WTC11 (cell line): ENCODE results near the gene MARVELD1. TPM values are rescaled to one million over a fixed set of nuclear protein-coding genes. Genes with fewer than 3 reads are reported as not detected.
"Not testable (repeated sequence)": the region's sequence is repeated elsewhere in the genome, so short reads cannot be mapped to it uniquely, and the experiment has no call there.

Experiments used
- ATAC-seq: fragments of 200-7000 bp; cut with Tn5 transposase; 2 replicates; pipeline ENCODE4 v1.10.0; 2021; ENCODE audit warnings: mild to moderate bottlenecking, moderate library complexity
- CTCF ChIA-PET: fragments of 300-600 bp; sonication (Branson Sonifier 250); formaldehyde crosslinking; loops from one replicate; lab custom pipeline; 2021; ENCODE audit warnings: antibody characterized with exemption; lab: Charles Lee
- POLR2A ChIA-PET: fragments of 350-600 bp; sonication (Branson Sonifier 250); formaldehyde crosslinking; loops from one replicate; lab custom pipeline; 2021; ENCODE audit warnings: antibody characterized with exemption; lab: Charles Lee
- DNase-seq: peaks from one replicate; pipeline ENCODE4 v3.0.0; 2021; ENCODE audit warnings: low spot score
- H3K27ac Mint-ChIP-seq: 2 replicates; pipeline ENCODE4 v1.8.0; 2021; ENCODE audit warnings: mixed read lengths
- H3K27me3 Mint-ChIP-seq: 2 replicates; pipeline ENCODE4 v1.8.0; 2021; ENCODE audit warnings: low read depth, mild to moderate bottlenecking, moderate library complexity, mixed read lengths
- H3K36me3 Mint-ChIP-seq: 2 replicates; pipeline ENCODE4 v1.8.0; 2021; ENCODE audit warnings: mixed read lengths
- H3K4me1 Mint-ChIP-seq: 2 replicates; pipeline ENCODE4 v1.8.0; 2022; ENCODE audit warnings: mixed read lengths
- H3K4me3 Mint-ChIP-seq: 2 replicates; pipeline ENCODE4 v1.8.0; 2021; ENCODE audit warnings: mild to moderate bottlenecking, moderate library complexity, mixed read lengths
- H3K9me3 Mint-ChIP-seq: 2 replicates; pipeline ENCODE4 v1.8.0; 2021; ENCODE audit warnings: mixed read lengths
- FOXK1 ChIP-seq: sonication (generic); formaldehyde crosslinking; IDR thresholded peaks from 2 replicates; pipeline ENCODE4 v1.8.0; 2022; ENCODE audit warnings: mild to moderate bottlenecking, moderate library complexity, missing genetic modification reagents
- NFE2L1 ChIP-seq: sonication (generic); formaldehyde crosslinking; IDR thresholded peaks from 2 replicates; pipeline ENCODE4 v1.8.1; 2023; ENCODE audit warnings: missing genetic modification reagents
- NR1H2 ChIP-seq: sonication (generic); formaldehyde crosslinking; IDR thresholded peaks from 2 replicates; pipeline ENCODE4 v1.9.0; 2021; ENCODE audit warnings: mild to moderate bottlenecking, moderate library complexity, missing genetic modification reagents
- PRRX2 ChIP-seq: fragments of 250-450 bp; sonication (Bioruptor Pico); IDR thresholded peaks from 2 replicates; pipeline ENCODE4 v1.8.0; 2021; ENCODE audit warnings: mild to moderate bottlenecking
- SOX15 ChIP-seq: fragments of 250-450 bp; sonication (Bioruptor Pico); IDR thresholded peaks from 2 replicates; pipeline ENCODE4 v1.9.0; 2021; ENCODE audit warnings: mild to moderate bottlenecking
- ZBTB21 ChIP-seq: sonication (generic); formaldehyde crosslinking; IDR thresholded peaks from 2 replicates; pipeline ENCODE4 v1.8.1; 2023; ENCODE audit warnings: mild to moderate bottlenecking, missing genetic modification reagents, borderline replicate concordance
- total RNA-seq: library from RNA; stranded (reverse); gene quantifications from 3 replicates; pipeline ENCODE4 v1.2.3, GENCODE V29; 2021
- TF ChIP-seq, protein P1 (sequence below): sonication (generic); formaldehyde crosslinking; IDR thresholded peaks from 2 replicates; pipeline ENCODE4 v1.8.1; 2022; ENCODE audit warnings: low read depth, mild to moderate bottlenecking, moderate library complexity, missing genetic modification reagents, borderline replicate concordance
- TF ChIP-seq, protein P2 (sequence below): sonication (generic); formaldehyde crosslinking; conservative IDR thresholded peaks from 2 replicates; pipeline ENCODE4 v1.8.1; 2023; ENCODE audit warnings: mild to moderate bottlenecking, low read depth, missing genetic modification reagents, moderate library complexity
- TF ChIP-seq, protein P3 (sequence below): fragments of 200-600 bp; IDR thresholded peaks from 2 replicates; pipeline ENCODE4 v1.8.0; 2022; ENCODE audit warnings: antibody characterized with exemption
- TF ChIP-seq, protein P4 (sequence below): sonication (generic); formaldehyde crosslinking; IDR thresholded peaks from 2 replicates; pipeline ENCODE4 v1.8.1; 2023; ENCODE audit warnings: mild to moderate bottlenecking, missing genetic modification reagents, borderline replicate concordance
- TF ChIP-seq, protein P5 (sequence below): sonication (generic); formaldehyde crosslinking; IDR thresholded peaks from 2 replicates; pipeline ENCODE4 v1.8.1; 2023; ENCODE audit warnings: mild to moderate bottlenecking, missing genetic modification reagents
- TF ChIP-seq, protein P6 (sequence below): sonication (generic); formaldehyde crosslinking; IDR thresholded peaks from 2 replicates; pipeline ENCODE4 v1.8.0; 2023; ENCODE audit warnings: missing genetic modification reagents, mild to moderate bottlenecking, borderline replicate concordance

The MARVELD1 gene
- total RNA-seq, 1 experiment from 2014 or later: 37.7 TPM

DNA sequence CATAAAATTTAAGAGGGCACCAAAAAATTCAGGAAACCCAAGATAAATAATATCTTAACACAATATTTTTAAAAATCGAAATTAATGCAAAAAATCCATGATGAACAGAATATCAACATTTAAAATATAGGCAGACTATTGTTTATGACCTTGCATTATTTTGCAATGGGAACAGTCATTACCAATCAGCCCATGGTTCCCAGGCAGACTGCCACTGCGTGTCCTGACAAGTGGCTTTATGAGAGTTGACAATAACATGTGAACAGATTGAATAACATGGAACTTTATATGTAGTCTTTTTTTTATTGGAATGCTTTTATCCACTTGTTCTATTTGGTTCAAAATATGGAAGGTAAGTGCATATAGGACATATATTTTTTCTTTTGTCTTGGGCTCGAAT lies 23.4 kb upstream of the MARVELD1 start (continued):
- TF ChIP-seq, protein P1, sequence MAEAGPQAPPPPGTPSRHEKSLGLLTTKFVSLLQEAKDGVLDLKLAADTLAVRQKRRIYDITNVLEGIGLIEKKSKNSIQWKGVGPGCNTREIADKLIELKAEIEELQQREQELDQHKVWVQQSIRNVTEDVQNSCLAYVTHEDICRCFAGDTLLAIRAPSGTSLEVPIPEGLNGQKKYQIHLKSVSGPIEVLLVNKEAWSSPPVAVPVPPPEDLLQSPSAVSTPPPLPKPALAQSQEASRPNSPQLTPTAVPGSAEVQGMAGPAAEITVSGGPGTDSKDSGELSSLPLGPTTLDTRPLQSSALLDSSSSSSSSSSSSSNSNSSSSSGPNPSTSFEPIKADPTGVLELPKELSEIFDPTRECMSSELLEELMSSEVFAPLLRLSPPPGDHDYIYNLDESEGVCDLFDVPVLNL (CRISPR knock-in tag): no peak
- TF ChIP-seq NFE2L1 (CRISPR knock-in tag): no peak
- TF ChIP-seq FOXK1: no peak
- TF ChIP-seq, protein P2, sequence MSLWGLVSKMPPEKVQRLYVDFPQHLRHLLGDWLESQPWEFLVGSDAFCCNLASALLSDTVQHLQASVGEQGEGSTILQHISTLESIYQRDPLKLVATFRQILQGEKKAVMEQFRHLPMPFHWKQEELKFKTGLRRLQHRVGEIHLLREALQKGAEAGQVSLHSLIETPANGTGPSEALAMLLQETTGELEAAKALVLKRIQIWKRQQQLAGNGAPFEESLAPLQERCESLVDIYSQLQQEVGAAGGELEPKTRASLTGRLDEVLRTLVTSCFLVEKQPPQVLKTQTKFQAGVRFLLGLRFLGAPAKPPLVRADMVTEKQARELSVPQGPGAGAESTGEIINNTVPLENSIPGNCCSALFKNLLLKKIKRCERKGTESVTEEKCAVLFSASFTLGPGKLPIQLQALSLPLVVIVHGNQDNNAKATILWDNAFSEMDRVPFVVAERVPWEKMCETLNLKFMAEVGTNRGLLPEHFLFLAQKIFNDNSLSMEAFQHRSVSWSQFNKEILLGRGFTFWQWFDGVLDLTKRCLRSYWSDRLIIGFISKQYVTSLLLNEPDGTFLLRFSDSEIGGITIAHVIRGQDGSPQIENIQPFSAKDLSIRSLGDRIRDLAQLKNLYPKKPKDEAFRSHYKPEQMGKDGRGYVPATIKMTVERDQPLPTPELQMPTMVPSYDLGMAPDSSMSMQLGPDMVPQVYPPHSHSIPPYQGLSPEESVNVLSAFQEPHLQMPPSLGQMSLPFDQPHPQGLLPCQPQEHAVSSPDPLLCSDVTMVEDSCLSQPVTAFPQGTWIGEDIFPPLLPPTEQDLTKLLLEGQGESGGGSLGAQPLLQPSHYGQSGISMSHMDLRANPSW (CRISPR knock-in tag): no peak
- no peak for TF ChIP-seq PRRX2 (CRISPR knock-in tag)

DNA sequence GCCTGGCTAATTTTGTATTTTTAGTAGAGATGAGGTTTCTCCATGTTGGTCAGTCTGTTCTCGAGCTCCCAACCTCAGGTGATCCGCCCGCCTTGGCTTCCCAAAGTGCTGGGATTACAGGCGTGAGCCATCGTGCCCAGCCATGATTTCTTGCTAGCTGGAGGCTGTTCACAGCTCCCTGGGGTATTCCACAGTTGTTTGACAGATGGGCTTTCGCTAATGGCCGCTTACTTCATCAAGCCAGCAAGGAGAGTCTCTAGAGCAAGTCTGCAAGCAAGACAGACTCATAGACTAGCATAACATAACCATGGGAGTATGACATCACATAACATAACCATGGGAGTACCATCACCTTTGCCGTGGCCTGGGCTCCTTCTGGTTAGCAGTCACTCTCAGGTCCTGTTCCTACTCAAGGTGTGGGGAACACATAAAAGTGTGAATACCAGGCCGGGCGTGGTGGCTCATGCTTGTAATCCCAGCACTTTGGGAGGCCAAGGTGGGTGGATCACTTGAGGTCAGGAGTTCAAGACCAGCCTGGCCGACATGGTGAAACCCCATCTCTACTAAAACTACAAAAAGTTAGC lies 15.4 kb upstream of the MARVELD1 start:
- ATAC-seq, H3K4me3 Mint-ChIP-seq, POLR2A ChIA-PET, H3K27me3 Mint-ChIP-seq, H3K27ac Mint-ChIP-seq, H3K9me3 Mint-ChIP-seq, H3K4me1 Mint-ChIP-seq, DNase-seq, H3K36me3 Mint-ChIP-seq: not testable (repeated sequence)
- CTCF ChIA-PET: interaction anchor here (1.4 to 2.4 kb wide), 3 partner anchors 11 to 21 kb away, joined by 5 to 12 read pairs (median 9); partner anchors contain the start of gene AVPI1

DNA sequence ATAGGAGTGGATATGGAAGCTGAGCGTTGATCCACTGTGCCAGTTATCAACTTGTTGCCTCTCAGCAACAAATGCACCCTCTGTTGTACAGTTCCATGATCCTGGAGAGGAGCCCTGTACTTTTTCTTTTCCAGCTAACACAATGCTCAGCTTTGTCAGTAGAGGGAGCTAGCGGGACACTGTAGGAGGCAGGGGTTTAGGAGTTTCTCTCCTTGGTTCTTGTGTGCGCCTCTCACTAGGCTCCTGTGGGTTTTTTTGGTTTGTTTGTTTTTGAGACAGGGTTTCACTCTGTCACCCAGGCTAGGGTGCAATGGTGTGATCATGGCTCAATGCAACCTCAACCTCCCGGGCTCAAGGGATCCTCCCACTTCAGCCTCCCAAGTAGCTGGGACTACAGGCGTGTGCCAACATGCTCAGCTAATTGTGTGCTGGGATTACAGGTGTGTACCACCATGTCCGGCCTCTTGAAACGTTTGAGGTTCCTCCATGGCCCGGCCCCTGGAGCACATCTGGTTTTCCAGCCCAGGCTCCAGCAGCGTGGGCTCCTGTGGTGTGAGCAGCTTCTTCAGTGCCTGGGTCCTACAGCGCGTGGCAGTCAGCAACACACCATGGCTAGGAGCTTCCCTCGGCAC lies 12.0 kb upstream of the MARVELD1 start:
- CTCF ChIA-PET: interaction anchor here (0.6 to 2.5 kb wide), 32 partner anchors 8 to 340 kb away, joined by 3 to 56 read pairs (median 5); partner anchors contain the start of genes AVPI1, GOLGA7B, MARVELD1 and ZFYVE27
- peaks cover 7% of the 10 kb centered on the region for H3K4me1 Mint-ChIP-seq

More for the DNA sequence above, 12.0 kb upstream of the MARVELD1 start:
- Mint-ChIP-seq H3K27me3 (peaks cover 10% of the 10 kb centered on the region), H3K36me3 (no peaks in the 10 kb centered on the region), H3K9me3 (no peaks in the 10 kb centered on the region), H3K27ac (no peak overlapping the region), H3K4me3 (no peak overlapping the region)
- TF ChIP-seq NR1H2 (CRISPR knock-in tag) (no peak), ZBTB21 (CRISPR knock-in tag) (no peak), SOX15 (CRISPR knock-in tag) (no peak), NFE2L1 (CRISPR knock-in tag) (no peak)
- TF ChIP-seq, protein P3, sequence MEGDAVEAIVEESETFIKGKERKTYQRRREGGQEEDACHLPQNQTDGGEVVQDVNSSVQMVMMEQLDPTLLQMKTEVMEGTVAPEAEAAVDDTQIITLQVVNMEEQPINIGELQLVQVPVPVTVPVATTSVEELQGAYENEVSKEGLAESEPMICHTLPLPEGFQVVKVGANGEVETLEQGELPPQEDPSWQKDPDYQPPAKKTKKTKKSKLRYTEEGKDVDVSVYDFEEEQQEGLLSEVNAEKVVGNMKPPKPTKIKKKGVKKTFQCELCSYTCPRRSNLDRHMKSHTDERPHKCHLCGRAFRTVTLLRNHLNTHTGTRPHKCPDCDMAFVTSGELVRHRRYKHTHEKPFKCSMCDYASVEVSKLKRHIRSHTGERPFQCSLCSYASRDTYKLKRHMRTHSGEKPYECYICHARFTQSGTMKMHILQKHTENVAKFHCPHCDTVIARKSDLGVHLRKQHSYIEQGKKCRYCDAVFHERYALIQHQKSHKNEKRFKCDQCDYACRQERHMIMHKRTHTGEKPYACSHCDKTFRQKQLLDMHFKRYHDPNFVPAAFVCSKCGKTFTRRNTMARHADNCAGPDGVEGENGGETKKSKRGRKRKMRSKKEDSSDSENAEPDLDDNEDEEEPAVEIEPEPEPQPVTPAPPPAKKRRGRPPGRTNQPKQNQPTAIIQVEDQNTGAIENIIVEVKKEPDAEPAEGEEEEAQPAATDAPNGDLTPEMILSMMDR: peak; percentile 64; the same call in 1 of the 2 replicates
- TF ChIP-seq, protein P4, sequence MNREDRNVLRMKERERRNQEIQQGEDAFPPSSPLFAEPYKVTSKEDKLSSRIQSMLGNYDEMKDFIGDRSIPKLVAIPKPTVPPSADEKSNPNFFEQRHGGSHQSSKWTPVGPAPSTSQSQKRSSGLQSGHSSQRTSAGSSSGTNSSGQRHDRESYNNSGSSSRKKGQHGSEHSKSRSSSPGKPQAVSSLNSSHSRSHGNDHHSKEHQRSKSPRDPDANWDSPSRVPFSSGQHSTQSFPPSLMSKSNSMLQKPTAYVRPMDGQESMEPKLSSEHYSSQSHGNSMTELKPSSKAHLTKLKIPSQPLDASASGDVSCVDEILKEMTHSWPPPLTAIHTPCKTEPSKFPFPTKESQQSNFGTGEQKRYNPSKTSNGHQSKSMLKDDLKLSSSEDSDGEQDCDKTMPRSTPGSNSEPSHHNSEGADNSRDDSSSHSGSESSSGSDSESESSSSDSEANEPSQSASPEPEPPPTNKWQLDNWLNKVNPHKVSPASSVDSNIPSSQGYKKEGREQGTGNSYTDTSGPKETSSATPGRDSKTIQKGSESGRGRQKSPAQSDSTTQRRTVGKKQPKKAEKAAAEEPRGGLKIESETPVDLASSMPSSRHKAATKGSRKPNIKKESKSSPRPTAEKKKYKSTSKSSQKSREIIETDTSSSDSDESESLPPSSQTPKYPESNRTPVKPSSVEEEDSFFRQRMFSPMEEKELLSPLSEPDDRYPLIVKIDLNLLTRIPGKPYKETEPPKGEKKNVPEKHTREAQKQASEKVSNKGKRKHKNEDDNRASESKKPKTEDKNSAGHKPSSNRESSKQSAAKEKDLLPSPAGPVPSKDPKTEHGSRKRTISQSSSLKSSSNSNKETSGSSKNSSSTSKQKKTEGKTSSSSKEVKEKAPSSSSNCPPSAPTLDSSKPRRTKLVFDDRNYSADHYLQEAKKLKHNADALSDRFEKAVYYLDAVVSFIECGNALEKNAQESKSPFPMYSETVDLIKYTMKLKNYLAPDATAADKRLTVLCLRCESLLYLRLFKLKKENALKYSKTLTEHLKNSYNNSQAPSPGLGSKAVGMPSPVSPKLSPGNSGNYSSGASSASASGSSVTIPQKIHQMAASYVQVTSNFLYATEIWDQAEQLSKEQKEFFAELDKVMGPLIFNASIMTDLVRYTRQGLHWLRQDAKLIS (CRISPR knock-in tag): no peak
- TF ChIP-seq, protein P5, sequence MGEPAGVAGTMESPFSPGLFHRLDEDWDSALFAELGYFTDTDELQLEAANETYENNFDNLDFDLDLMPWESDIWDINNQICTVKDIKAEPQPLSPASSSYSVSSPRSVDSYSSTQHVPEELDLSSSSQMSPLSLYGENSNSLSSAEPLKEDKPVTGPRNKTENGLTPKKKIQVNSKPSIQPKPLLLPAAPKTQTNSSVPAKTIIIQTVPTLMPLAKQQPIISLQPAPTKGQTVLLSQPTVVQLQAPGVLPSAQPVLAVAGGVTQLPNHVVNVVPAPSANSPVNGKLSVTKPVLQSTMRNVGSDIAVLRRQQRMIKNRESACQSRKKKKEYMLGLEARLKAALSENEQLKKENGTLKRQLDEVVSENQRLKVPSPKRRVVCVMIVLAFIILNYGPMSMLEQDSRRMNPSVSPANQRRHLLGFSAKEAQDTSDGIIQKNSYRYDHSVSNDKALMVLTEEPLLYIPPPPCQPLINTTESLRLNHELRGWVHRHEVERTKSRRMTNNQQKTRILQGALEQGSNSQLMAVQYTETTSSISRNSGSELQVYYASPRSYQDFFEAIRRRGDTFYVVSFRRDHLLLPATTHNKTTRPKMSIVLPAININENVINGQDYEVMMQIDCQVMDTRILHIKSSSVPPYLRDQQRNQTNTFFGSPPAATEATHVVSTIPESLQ (CRISPR knock-in tag): no peak
- TF ChIP-seq, protein P6, sequence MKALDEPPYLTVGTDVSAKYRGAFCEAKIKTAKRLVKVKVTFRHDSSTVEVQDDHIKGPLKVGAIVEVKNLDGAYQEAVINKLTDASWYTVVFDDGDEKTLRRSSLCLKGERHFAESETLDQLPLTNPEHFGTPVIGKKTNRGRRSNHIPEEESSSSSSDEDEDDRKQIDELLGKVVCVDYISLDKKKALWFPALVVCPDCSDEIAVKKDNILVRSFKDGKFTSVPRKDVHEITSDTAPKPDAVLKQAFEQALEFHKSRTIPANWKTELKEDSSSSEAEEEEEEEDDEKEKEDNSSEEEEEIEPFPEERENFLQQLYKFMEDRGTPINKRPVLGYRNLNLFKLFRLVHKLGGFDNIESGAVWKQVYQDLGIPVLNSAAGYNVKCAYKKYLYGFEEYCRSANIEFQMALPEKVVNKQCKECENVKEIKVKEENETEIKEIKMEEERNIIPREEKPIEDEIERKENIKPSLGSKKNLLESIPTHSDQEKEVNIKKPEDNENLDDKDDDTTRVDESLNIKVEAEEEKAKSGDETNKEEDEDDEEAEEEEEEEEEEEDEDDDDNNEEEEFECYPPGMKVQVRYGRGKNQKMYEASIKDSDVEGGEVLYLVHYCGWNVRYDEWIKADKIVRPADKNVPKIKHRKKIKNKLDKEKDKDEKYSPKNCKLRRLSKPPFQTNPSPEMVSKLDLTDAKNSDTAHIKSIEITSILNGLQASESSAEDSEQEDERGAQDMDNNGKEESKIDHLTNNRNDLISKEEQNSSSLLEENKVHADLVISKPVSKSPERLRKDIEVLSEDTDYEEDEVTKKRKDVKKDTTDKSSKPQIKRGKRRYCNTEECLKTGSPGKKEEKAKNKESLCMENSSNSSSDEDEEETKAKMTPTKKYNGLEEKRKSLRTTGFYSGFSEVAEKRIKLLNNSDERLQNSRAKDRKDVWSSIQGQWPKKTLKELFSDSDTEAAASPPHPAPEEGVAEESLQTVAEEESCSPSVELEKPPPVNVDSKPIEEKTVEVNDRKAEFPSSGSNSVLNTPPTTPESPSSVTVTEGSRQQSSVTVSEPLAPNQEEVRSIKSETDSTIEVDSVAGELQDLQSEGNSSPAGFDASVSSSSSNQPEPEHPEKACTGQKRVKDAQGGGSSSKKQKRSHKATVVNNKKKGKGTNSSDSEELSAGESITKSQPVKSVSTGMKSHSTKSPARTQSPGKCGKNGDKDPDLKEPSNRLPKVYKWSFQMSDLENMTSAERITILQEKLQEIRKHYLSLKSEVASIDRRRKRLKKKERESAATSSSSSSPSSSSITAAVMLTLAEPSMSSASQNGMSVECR (CRISPR knock-in tag): no peak
- peak; percentile 96 for ATAC-seq
- POLR2A ChIA-PET: interaction anchor here (0.8 to 1.4 kb wide), 4 partner anchors 14 to 49 kb away, joined by 3 to 12 read pairs (median 4); partner anchors contain the start of genes AVPI1 and ZFYVE27
- peak; percentile 44 for DNase-seq
